Caco-2 (cell line): ENCODE results near the gene ADAMTS2. TPM values are rescaled to one million over a fixed set of nuclear protein-coding genes. Genes with fewer than 3 reads are reported as not detected.

Experiments
- BruUV-seq: library from RNA; stranded (reverse); fragments of 400-500 nt; replicated peaks from 2 replicates; lab custom pipeline; 2021; lab: Mats Ljungman, UMichigan
- CTCF ChIA-PET: fragments of 300-600 bp; sonication (Branson Sonifier 250); formaldehyde crosslinking; loops from one replicate; lab custom pipeline; 2022; ENCODE audit warnings: antibody characterized with exemption; lab: Charles Lee
- POLR2A ChIA-PET: fragments of 300-600 bp; sonication (Branson Sonifier 250); formaldehyde crosslinking; loops from one replicate; lab custom pipeline; 2022; ENCODE audit warnings: antibody characterized with exemption; lab: Charles Lee
- DNase-seq, 2 experiments: peaks; one replicate each; pipeline versions ENCODE4 v3.0.0 to v3.0.0-alpha.2; 2020 to 2022
- H3K27me3 ChIP-seq: replicated peaks from 2 replicates; pipeline ENCODE4 v1.6.0; 2011; ENCODE audit warnings: low read length; ENCODE audit not compliant: control insufficient read depth, insufficient read depth
- H3K36me3 ChIP-seq: 2 replicates; pipeline ENCODE4 v1.5.1; 2011; ENCODE audit warnings: low read length; ENCODE audit not compliant: control insufficient read depth, insufficient read depth
- H3K4me1 ChIP-seq: fragments of 250-450 bp; sonication (Bioruptor Pico); 2 replicates; pipeline ENCODE4 v1.5.1; 2020; ENCODE audit warnings: mild to moderate bottlenecking
- H3K4me3 ChIP-seq: 2 replicates; pipeline ENCODE4 v1.5.1; 2011; ENCODE audit warnings: low read depth, mild to moderate bottlenecking, control low read depth, low read length
- H3K9me3 ChIP-seq: fragments of 250-450 bp; sonication (Bioruptor Pico); 2 replicates; pipeline ENCODE4 v1.5.1; 2020; ENCODE audit warnings: mild to moderate bottlenecking, moderate library complexity
- H3K27ac Mint-ChIP-seq: one replicate; pipeline ENCODE4 v1.8.0; 2022; ENCODE audit warnings: mixed read lengths; ENCODE audit not compliant: unreplicated experiment
- H3K27me3 Mint-ChIP-seq: one replicate; pipeline ENCODE4 v1.8.0; 2022; ENCODE audit warnings: mixed read lengths; ENCODE audit not compliant: insufficient read depth, unreplicated experiment
- H3K36me3 Mint-ChIP-seq: one replicate; pipeline ENCODE4 v1.8.0; 2022; ENCODE audit warnings: mild to moderate bottlenecking, mixed read lengths; ENCODE audit not compliant: insufficient read depth, unreplicated experiment
- H3K4me1 Mint-ChIP-seq: one replicate; pipeline ENCODE4 v1.8.0; 2022; ENCODE audit warnings: low read depth, mixed read lengths; ENCODE audit not compliant: unreplicated experiment
- H3K4me3 Mint-ChIP-seq: one replicate; pipeline ENCODE4 v1.8.0; 2022; ENCODE audit warnings: mild to moderate bottlenecking, moderate library complexity, mixed read lengths; ENCODE audit not compliant: unreplicated experiment
- H3K9me3 Mint-ChIP-seq: one replicate; pipeline ENCODE4 v1.8.0; 2022; ENCODE audit warnings: mixed read lengths; ENCODE audit not compliant: unreplicated experiment
- CTCF ChIP-seq, 2 experiments: fragments of 200-600 bp in 1 of 2; IDR thresholded peaks; 1 replicate in 1 of 2; 2 replicates in 1 of 2; pipeline versions ENCODE4 v1.5.1 to v1.8.0; 2011 to 2022; ENCODE audit warnings: antibody characterized with exemption in 1 of 2, control low read depth in 1 of 2, inconsistent platforms in 1 of 2, low read depth in 1 of 2, low read length in 1 of 2, mild to moderate bottlenecking in 1 of 2, moderate library complexity in 1 of 2; ENCODE audit not compliant: insufficient read depth in 1 of 2, severe bottlenecking in 1 of 2, unreplicated experiment in 1 of 2
- intact Hi-C: fragments of 100-400 bp; cut with micrococcal nuclease; formaldehyde crosslinking; loops from one replicate; pipeline ENCODE4 v1.10.0; 2022; ENCODE audit not compliant: unreplicated experiment
- total RNA-seq: library from RNA; stranded (reverse); gene quantifications from 2 replicates; pipeline ENCODE4 v1.2.3, GENCODE V29; 2022

The ADAMTS2 gene
- total RNA-seq, 1 experiment from 2014 or later, result 0.05 TPM

- DNase-seq, result no peak
- no peak overlapping the region for H3K27ac Mint-ChIP-seq
- intact Hi-C loops, result no loop called here
- Histone ChIP-seq H3K27me3 (no peaks in the 10 kb centered on the region), H3K9me3 (no peaks in the 10 kb centered on the region; the same call in 1 of the 2 replicates), H3K4me1 (no peaks in the 10 kb centered on the region), H3K36me3 (no peaks in the 10 kb centered on the region), H3K4me3 (no peak overlapping the region)
- no peaks in the 10 kb centered on the region for H3K9me3 Mint-ChIP-seq
- ChIA-PET POLR2A (no interaction called here), CTCF (no interaction called here)
- no peaks in the 10 kb centered on the region for H3K27me3 Mint-ChIP-seq
- BruUV-seq, result no TSS peak
- H3K36me3 Mint-ChIP-seq, result no peaks in the 10 kb centered on the region
- H3K4me3 Mint-ChIP-seq, result no peak overlapping the region
- no peaks in the 10 kb centered on the region for H3K4me1 Mint-ChIP-seq
- no peak for TF ChIP-seq CTCF (IDR thresholded peaks at IDR 0.05; ENCODE audit: insufficient read depth in 1 of 2, low read depth in 1 of 2, low read length in 1 of 2, severe bottlenecking in 1 of 2, unreplicated experiment in 1 of 2)
Observed at GRCh38 chr5:179273073-179273435, 72.2 kb downstream of the ADAMTS2 start.

GRCh38 chr5:179272326-179273072 is 72.8 kb downstream of the ADAMTS2 start:
- H3K4me1 ChIP-seq, result no peaks in the 10 kb centered on the region
- intact Hi-C loops, result no loop called here
- DNase-seq, result peak in 1 of 2 experiments; percentile 29
- H3K27me3 ChIP-seq, result no peaks in the 10 kb centered on the region
- no peaks in the 10 kb centered on the region; the same call in 1 of the 2 replicates for H3K9me3 ChIP-seq
- CTCF ChIA-PET, result no interaction called here
- no peak overlapping the region for H3K4me3 ChIP-seq
- no peaks in the 10 kb centered on the region for H3K36me3 Mint-ChIP-seq
- no peak for TF ChIP-seq CTCF (IDR thresholded peaks at IDR 0.05; ENCODE audit: insufficient read depth in 1 of 2, low read depth in 1 of 2, low read length in 1 of 2, severe bottlenecking in 1 of 2, unreplicated experiment in 1 of 2)
- no peaks in the 10 kb centered on the region for H3K27me3 Mint-ChIP-seq
- POLR2A ChIA-PET, result no interaction called here
- no peaks in the 10 kb centered on the region for H3K36me3 ChIP-seq
- no TSS peak for BruUV-seq
- no peak overlapping the region for H3K4me3 Mint-ChIP-seq
- H3K4me1 Mint-ChIP-seq, result no peaks in the 10 kb centered on the region
- no peak overlapping the region for H3K27ac Mint-ChIP-seq
- no peaks in the 10 kb centered on the region for H3K9me3 Mint-ChIP-seq

- Mint-ChIP-seq H3K36me3 (no peaks in the 10 kb centered on the region), H3K9me3 (no peaks in the 10 kb centered on the region), H3K27ac (no peak overlapping the region), H3K4me1 (no peaks in the 10 kb centered on the region), H3K27me3 (no peaks in the 10 kb centered on the region), H3K4me3 (no peak overlapping the region)
- no peak for TF ChIP-seq CTCF (IDR thresholded peaks at IDR 0.05; ENCODE audit: insufficient read depth in 1 of 2, low read depth in 1 of 2, low read length in 1 of 2, severe bottlenecking in 1 of 2, unreplicated experiment in 1 of 2)
- peak in 1 of 2 experiments; percentile 28 for DNase-seq
- Histone ChIP-seq H3K36me3 (no peaks in the 10 kb centered on the region), H3K4me1 (no peaks in the 10 kb centered on the region), H3K4me3 (no peak overlapping the region), H3K9me3 (no peaks in the 10 kb centered on the region; the same call in 1 of the 2 replicates), H3K27me3 (no peaks in the 10 kb centered on the region)
- no TSS peak for BruUV-seq
- ChIA-PET CTCF (no interaction called here), POLR2A (no interaction called here)
- intact Hi-C loops, result no loop called here
Observed at GRCh38 chr5:179271821-179272325, 73.4 kb downstream of the ADAMTS2 start.
